Pons (tissue), 1 donor: ENCODE data around the gene MAP3K15.
"Not testable (repeated sequence)": the region's sequence is repeated elsewhere in the genome, so short reads cannot be mapped to it uniquely, and the experiment has no call there.

Experiments
- DNase-seq: peaks from one replicate; pipeline ENCODE4 v3.0.0-alpha.2; 2016; ENCODE audit warnings: low spot score

Gene MAP3K15

GRCh38 chrX:19532709-19533108 is 17.4 kb upstream of the MAP3K15 start:
- DNase-seq = no peak

- no peak for DNase-seq
Measured at GRCh38 chrX:19517965-19518364, 2.7 kb upstream of the MAP3K15 start.

GRCh38 chrX:19515615-19516105 is 352 bp upstream of the MAP3K15 start:
- DNase-seq = no peak

- DNase-seq = no peak
Measured at GRCh38 chrX:19513383-19513782, 1.9 kb downstream of the MAP3K15 start.

- DNase-seq = no peak
Measured at GRCh38 chrX:19512961-19513360, 2.3 kb downstream of the MAP3K15 start.

GRCh38 chrX:19512359-19512758 is 2.9 kb downstream of the MAP3K15 start:
- DNase-seq = no peak

- DNase-seq = not testable (repeated sequence)
Measured at GRCh38 chrX:19511796-19512195, 3.5 kb downstream of the MAP3K15 start.

GRCh38 chrX:19496711-19497110 is 18.6 kb downstream of the MAP3K15 start:
- DNase-seq = no peak

GRCh38 chrX:19487520-19488200 is 27.6 kb downstream of the MAP3K15 start:
- no peak for DNase-seq

GRCh38 chrX:19479458-19479857 is 35.9 kb downstream of the MAP3K15 start:
- DNase-seq = no peak

- not testable (repeated sequence) for DNase-seq
Measured at GRCh38 chrX:19468383-19468782, 46.9 kb downstream of the MAP3K15 start.

- no peak for DNase-seq
Measured at GRCh38 chrX:19462879-19463278, 52.4 kb downstream of the MAP3K15 start.

- no peak for DNase-seq
Measured at GRCh38 chrX:19462231-19462630, 53.1 kb downstream of the MAP3K15 start.

- DNase-seq = no peak
Measured at GRCh38 chrX:19457662-19458061, 57.6 kb downstream of the MAP3K15 start.

- no peak for DNase-seq
Measured at GRCh38 chrX:19448077-19448476, 67.2 kb downstream of the MAP3K15 start.

GRCh38 chrX:19446397-19446796 is 68.9 kb downstream of the MAP3K15 start:
- no peak for DNase-seq

GRCh38 chrX:19445772-19446171 is 69.5 kb downstream of the MAP3K15 start:
- not testable (repeated sequence) for DNase-seq

- no peak for DNase-seq
Measured at GRCh38 chrX:19443869-19444526, 71.3 kb downstream of the MAP3K15 start.

- no peak for DNase-seq
Measured at GRCh38 chrX:19440713-19441112, 74.6 kb downstream of the MAP3K15 start.

- not testable (repeated sequence) for DNase-seq
Measured at GRCh38 chrX:19422661-19423060, 92.6 kb downstream of the MAP3K15 start.

- no peak for DNase-seq
Measured at GRCh38 chrX:19410259-19410658, 105.0 kb downstream of the MAP3K15 start.

- DNase-seq = no peak
Measured at GRCh38 chrX:19403696-19404095, 111.6 kb downstream of the MAP3K15 start.

- DNase-seq = no peak
Measured at GRCh38 chrX:19392703-19393102, 122.6 kb downstream of the MAP3K15 start.

GRCh38 chrX:19392078-19392477 is 123.2 kb downstream of the MAP3K15 start:
- no peak for DNase-seq
